NCI-H82 treated with DMSO at 0.1 percent for 48 hours (cell line): ENCODE results near the gene SLC5A2.
"Not testable (repeated sequence)": the region's sequence is repeated elsewhere in the genome, so short reads cannot be mapped to it uniquely, and the experiment has no call there.

ENCODE experiments used
- DNase-seq: peaks from one replicate; lab custom pipeline; 2025; ENCODE audit not compliant: unreplicated experiment; lab: John Stamatoyannopoulos, UW

Gene SLC5A2

DNA sequence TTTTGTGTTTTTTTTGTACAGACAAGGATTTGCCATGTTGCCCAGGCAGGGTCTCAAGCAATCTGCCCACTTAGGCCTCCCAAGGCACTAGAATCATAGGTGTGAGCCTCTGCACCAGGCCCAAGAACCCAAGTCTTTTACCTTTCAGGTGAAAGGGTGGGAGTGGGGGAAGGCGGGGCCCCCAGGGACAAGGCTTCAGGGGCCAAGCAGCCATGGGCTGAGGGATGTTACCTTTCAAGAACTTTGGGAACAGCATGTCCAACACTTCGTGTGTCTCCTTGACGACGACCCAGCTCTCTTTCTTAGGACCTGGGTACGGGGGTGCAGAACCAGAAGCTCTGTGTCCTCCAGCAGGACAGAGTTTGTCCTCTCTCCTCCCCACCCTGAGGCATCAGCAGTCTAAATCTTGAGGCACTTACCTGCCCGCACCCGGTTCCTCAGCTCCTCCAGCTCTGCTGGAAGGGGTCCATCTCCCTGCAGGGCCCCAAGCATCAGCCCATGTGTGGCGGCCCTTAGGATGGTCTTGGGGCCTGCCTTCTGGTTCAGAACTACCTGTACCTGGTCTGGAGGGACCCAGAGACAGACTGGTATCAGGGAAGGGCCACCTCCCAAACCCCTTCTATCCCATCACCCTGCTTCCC, 9.0 kb downstream of the SLC5A2 start:
- DNase-seq = no peak

DNA sequence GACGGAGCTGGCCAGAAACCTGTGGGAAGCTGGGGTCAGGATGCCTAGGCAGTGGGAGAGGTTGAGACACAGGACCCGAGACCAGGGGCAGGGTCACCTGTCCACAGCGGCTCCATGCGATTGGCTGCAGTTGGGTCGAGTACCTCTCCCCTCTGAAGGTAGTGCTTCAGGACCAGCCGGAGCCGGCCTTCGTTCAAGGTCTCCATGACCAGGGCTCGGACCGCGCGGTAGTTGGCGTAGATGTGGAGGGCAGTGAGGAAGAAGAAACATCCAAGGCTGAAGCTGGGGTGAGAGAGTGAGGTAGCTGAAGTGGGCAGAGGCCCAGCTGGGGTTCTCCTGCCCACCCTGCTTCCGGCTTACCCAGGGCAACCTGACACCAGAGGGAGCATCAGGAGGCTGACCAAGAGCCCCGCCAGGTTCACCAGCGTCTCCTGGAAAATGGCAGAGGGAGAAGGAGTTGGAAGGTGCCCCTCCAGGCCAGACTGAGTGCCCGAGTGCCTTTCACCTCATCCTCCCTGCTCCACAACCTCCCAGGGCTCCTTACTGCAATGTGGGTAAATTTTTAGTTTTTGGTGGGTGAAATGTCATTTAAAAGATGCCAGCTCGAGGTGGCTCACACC, 10.7 kb downstream of the SLC5A2 start:
- DNase-seq = no peak

DNA sequence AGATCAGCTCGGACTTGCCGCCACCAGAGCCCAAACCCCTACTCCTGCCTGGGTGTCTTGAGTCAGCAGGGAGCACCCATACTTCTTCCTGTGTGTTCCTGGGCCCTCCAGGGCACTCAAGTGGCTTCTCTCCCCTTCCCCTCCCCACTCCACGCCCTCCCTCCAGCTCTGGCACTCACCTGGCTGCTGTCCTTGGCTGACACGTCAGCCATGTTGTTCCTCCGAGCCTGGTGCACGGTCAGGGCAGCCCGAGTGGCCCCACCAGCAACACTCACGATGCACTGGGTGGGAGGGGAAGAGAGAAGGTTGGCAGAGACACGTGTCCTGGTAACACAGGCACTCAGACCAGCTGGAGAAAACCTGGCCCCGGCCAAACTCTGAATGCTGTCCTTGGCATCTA, 13.7 kb downstream of the SLC5A2 start:
- no peak for DNase-seq

DNA sequence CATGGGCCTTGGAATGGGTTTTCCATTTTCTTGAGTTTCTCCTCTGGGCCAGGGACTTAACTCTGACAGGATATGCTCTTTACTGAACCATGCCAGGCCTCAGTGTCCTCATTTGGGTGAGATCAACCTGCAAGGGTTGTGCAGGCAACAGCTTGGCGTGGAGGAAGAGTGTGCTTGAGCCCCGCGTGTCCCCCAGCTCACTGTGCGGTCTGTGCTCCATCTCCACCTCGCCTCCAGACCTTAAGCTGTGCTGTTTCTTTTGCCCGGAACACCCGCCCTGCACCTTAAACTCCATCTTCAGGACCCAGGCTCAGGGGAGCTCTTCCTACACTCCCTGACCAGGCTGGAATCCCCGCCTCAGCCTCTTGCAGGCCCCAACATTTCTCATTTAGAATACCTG, 15.6 kb downstream of the SLC5A2 start:
- no peak for DNase-seq

DNA sequence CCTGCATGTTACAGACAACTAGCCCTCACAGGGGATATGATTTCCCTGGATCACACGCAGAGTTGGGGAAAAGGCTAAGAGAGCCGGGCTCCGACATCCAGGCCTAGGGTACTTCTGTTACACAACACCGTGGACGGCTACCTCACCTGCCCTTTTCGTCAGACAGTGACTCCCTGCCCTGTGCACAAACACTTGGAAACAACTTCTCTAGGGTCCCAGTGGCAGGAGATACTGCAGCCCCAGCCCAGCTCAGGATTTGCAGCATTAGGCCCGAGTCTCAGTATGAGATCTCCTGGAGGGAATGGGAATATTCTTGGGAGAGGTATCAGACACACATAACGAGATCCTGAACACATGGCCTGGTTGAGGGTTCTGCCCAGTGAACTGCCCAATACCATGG, 17.0 kb downstream of the SLC5A2 start:
- no peak for DNase-seq

DNA sequence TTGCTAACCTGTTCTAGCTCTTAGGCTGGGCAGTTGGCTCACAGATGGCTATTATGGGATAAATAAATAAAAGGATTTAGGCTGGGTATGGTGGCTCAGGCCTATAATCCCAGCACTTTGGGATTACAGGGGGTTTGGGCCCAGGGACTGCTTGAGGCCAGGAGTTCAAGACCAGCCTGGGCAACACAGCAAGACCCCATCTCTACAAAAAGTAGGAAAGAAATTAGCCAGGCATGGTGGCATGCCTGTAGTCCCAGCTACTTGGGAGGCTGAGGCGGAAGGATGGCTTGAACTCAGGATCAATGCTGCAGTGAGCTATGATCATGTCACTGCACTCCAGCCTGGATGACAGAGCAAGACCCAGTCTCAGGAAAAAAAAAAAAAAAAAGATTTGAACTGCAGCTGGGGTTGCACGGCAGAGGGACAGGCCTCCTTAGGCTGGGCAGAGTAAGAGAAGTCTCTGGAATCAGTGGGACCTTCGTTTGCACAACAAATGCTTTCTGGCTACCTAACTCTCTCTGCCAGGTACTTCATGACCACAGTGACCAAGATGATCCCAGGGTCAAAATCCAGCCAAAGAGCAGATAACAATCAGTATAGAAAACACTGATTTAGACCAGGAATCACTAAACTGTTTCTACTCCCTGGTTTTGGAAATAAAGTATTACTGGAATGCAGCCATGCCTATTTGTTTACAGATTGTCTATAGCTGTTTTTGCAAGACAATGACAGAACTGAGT, 18.5 kb downstream of the SLC5A2 start:
- DNase-seq = peak; percentile 3

DNA sequence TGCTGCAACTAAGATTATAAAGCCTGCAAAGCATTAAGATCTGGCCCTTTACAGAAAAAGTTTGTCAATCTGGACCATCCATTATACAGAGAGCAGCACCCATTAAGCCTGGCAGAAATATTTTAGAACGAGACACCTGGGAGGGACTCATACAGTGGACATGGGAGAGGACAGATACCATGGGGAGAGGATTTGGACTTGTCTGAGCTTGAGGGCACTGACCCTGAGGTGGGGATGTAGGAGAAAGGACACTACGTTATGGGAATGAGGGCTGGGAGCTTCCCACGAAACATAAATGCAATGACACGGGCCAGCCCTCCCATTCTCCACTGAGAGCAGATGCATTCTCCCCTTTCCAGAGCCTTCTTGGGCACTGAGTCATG, 19.0 kb downstream of the SLC5A2 start:
- DNase-seq = no peak

DNA sequence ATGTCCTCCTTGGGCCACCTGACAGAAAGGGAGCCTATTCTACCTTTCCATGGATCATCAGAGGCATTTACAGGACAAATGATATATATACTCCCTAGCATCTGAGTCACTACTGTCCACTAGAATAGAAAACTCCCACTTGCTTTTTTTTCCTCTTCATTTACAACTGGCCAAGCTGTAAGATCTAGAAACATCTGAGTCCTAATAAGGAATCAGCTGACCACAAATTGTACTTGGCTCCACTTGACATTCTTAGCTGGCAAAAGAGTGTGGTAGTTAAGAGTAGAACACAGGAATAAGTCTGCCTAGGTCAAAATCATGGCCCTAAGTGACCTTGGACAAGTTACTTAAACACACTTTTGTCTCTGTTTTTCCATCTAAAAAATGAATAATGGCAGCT, 20.1 kb downstream of the SLC5A2 start:
- no peak for DNase-seq

DNA sequence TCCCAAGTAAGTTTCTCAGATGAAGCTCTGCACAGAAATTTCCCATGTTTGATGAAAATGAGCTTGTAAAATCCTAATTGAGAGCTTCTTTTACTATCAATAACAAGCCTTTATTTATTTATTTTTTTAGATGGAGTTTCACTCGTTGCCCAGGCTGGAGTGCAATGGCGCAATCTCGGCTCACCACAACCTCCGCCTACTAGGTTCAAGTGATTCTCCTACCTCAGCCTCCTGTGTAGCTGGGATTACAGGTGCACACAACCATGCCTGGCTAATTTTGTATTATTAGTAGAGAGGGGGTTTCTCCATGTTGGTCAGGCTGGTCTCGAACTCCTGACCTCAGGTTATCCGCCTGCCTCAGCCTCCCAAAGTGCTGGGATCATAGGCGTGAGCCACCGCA, 20.6 kb downstream of the SLC5A2 start:
- DNase-seq = not testable (repeated sequence)

DNA sequence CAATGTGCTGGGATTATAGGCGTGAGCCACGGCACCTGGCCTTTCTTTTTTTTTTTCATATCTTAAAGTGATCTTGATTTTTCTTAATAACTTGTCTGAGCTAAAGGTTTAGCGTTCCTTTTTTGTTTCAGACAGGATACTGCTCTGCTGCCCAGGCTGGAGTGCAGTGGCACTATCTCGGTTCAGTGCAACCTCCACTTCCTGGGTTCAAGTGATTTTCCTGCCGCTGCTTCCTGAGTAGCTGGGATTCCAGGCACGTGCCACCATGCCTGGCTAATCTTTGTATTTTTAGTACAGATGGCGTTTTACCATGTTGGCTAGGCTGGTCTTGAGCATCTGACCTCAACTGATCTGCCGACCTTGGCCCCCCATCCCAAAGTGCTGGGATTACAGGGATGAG, 21.2 kb downstream of the SLC5A2 start:
- DNase-seq = no peak

DNA sequence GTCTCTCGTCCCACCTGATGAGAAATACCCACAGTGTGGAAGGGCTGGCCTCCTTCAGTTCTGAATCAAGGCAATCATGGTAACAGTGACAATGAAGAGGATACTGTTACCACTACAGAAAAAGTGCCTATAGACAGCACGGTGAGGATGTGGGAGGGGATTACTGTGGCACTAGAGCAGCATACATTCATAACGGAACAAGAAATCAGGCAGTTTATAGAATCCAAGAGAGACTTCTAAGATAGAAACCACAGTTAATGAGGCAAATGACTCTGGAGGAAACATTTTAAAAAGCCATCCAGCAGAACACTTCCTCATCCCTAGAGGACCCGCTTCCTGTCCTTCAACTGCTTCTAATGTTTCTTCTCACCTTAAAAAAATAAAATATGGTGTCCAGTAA, 22.6 kb downstream of the SLC5A2 start:
- DNase-seq = no peak

DNA sequence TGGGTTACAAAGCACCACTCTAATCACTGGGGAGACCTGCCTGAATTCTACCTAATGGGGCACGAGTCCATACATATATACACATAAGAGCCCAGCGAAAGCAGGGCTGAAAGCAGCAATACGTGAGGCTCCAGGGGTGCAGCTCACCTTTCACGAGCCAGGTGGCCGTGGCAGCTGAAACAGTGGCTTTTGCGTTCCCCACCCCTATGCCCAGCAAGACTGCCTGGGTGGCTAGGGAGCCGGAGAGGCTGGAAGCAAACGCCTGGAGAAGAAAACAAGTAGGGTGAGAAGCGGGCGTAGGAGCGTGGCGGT, 24.6 kb downstream of the SLC5A2 start:
- no peak for DNase-seq

DNA sequence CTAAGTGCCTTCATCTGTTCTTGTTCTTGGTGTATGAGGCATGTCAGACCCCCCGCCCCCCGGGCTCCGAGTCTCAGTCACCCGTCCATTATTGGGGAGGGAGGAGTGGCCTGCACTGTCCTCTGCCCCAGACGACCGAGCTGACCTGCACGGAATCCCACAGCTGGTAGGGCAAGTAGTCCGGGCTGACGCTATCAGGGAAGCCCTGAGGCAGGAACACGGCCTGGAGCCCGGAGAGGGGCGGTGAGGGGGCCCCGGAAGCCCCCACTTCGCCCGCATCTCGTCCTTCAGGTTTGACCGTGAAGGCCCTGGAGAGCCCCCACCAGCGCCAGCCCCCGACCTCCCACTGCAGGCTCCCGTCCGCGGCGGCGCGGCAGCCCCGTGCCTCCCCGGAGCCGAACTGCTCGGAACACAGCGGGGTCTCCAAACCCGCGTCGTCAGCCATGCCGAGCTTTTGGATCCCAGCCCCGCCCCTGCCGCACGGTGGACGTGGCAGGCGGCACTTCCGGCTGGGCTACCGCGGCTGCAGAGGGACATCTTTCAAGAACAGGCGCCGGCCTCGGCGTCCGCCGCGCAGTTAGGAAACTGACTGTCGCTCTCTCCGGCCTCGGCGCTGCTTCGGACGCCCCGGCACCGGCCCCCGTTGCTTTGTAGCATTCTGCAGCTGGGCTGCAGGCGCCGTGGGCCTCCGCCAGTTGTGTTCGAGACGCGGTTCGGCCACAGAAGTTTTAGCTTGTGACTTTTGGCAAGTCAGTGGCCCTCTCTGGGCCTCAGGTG, 25.2 kb downstream of the SLC5A2 start, which contains the start of gene RUSF1:
Gene RUSF1 (minus strand): TSS at position 463 of the 777 bp plus-strand sequence. CDS start 18 bp downstream, at position 445.
- DNase-seq = peak; percentile 18

DNA sequence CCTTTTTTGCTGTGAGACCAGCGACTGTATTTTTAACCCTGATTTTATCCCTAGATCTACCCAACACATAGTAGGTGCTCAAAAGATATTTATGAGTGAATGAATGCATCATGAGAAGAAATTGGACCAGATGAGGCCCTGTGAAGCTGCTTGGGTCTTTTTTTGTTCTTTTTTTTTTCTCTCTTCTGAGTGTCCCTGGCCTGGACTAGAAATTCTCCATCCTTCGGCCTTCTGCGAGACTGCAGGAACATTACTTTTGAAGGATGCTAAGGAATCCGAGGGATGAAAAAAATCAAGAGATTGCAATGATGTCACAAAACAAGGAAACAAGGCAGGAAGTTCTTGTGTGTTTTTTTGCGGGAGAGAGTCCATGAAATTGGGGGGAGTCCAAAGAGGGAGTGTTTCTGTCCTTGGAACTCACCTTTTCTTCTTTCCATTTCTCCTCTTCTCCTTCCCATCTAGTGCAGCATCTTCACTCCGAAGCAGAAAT, 25.8 kb downstream of the SLC5A2 start:
- DNase-seq = no peak

DNA sequence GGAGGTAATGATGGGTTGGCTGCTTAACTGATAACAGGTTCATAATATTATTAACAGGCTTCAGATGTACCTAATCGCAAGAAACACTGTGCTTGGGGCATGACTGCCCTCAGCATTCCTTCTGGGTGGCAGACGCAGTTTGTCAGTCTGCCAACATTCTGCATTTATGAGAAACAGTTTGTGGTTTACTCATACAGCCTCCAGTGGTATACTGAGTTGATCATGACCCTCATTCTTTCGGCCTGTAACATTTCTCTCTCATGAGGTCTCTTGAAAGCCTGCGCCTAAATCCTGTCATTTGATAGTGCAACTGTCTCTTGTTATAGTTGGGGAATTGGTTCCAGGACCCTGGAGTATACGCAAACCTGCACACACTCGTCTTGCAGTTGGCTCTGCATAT, 30.2 kb downstream of the SLC5A2 start:
- DNase-seq = no peak

DNA sequence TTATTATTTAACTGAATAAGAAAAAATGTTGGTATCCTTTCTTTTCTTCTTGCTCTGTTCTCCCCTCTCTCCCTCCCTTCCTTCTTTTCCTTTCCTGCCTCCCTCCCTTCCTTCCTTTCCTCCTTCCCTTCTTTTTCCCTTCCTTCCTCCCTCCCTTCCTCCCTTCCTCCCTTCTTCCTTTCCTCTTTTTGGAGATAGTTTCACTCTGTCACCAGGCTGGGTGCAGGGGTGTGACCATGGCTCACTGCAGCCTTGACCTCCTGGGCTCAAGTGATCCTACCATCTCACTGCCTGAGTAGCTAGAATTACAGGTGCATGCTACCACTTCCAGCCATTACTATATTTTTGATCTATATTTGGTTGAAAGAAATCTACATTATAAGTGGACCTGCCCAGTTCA, 31.0 kb downstream of the SLC5A2 start:
- no peak for DNase-seq

DNA sequence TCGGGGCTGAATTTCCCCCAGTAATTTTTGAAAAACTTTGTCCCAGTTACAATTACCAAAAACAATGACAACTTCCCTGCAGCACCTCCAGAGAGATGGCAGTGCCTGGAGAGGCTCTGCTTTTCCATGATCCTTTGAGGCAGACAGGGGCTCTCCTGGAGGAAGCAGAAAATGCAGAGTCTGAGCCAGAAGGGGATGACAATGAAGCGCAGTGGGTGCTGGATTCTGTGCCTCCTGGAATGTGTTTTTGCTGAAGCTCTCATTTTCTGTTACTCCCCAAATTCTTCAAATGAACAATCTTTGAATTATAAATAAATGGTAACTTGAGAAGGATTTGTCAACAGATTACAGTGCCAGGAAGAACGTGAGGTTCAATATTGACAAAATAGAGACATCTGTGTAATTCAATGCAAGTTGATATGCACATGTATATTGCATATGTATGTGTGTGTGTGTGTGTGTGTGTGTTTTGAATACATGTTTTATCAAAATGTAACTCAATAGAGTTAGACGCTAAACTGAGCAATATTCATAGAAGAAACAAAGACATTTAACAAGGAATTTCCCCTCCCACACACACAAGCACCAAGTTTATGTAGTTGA, 35.0 kb downstream of the SLC5A2 start:
- DNase-seq = no peak

DNA sequence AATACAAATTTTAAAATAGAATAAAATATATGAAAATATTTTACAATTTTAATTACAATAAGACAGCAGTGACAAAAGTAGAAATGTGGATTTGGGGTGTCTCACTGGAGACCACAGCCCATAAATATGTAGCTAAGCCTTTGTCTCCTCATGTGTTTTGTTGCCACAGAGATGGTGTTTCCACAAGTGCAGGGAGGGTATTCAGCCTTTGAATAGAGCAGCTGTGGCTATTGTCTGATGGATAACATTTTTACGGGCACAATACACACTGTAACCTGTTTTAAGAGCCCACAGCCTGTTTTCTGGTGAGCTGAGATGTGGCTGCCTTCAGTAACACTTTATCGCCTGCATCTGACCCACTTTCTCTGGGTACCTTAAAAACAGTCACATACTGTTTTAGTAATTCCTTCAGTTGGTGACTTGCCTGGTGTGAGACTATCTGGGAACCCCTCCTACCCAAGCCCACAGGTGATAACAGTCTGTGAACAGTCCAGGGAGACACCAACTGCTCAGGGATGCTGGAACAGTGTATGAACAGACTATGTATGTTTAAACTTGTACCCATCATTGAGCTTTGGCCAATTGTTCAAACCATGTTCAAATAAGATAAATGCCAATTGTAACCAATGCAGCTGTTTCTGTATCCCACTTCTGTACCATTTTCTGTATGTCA, 37.0 kb downstream of the SLC5A2 start:
- DNase-seq = no peak

DNA sequence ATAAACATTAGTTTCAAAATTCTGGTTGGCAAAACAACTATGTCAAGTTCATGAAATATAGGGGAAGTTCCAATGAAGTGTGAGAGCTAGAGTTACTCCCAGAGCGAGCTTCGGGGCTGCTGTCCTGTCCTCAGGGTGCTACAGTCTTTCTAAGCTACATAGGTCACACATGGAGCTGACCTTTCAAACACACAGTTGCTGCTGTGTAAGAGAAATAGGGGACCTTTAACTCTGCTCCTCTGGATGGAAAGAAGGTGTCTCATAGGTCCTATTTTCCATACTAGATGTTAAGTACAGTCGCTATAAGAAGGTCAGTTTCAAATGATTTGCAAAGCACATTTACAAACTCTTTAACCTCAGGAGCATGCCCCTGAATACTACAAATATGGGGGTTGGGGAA, 38.4 kb downstream of the SLC5A2 start:
- no peak for DNase-seq

DNA sequence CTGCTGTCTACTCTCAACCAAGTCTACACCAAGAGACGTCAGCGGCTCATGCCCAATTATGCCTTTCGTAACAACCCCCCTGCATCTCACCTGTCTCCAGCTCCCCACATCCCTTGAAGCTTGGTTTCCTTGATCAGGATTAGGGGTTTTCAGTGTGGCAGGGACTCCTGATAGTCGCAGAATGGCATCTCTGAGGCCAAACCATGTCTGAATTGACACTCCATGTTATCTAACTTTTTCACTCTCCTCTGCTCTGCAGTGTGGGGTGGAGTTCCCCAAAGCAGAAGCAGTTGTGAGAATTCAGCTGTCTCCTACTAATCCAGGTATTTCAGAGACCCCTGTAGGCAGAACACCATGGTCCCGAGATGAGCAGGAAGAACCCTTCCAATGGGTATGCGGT, 39.1 kb downstream of the SLC5A2 start:
- no peak for DNase-seq

DNA sequence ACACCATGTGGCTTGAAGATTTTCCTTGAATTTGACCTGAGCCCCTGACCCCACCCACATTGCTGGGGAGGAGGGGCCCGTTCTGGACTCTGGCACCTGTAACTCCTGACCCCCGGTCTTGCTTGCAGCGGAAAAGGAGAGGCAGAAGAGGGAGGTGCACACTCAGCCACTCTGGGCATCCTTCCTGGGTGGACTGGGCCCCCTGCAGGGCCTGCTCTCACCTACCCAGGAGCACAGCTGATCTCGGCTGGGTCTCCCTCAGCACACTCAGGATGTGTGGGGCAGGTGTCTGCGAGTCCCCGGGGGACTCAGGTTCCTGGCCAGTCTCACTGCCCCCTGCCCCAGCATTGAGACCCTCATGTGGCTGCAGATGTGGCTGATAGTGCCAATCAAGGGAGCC, 40.8 kb downstream of the SLC5A2 start:
- not testable (repeated sequence) for DNase-seq
